Vagina (tissue), 2 donors: ENCODE data around the gene JPT2.

Source experiments
- CTCF ChIP-seq, 3 experiments: fragments of 450-650 bp in 2 of 3; fragments of 200-600 bp in 1 of 3; sonication (generic) in 1 of 3; IDR thresholded peaks; one replicate each; pipeline ENCODE4 v1.5.1; 2017 to 2019; ENCODE audit warnings: antibody characterized with exemption in 3 of 3, mild to moderate bottlenecking in 2 of 3, moderate library complexity in 2 of 3
- POLR2A ChIP-seq, 2 donors: fragments of 450-650 bp; IDR thresholded peaks; one replicate each; pipeline ENCODE4 v1.6.1; 2017; ENCODE audit warnings: antibody characterized with exemption in 2 of 2, mild to moderate bottlenecking in 2 of 2, moderate library complexity in 2 of 2
- POLR2AphosphoS5 ChIP-seq, 2 donors: sonication (generic); formaldehyde crosslinking; IDR thresholded peaks; one replicate each; pipeline ENCODE4 v1.9.0; 2017; ENCODE audit warnings: antibody characterized with exemption in 2 of 2, mild to moderate bottlenecking in 2 of 2, low read depth in 1 of 2; ENCODE audit not compliant: insufficient read depth in 1 of 2

- TF ChIP-seq POLR2A (IDR thresholded peaks at IDR 0.05) (no peak), CTCF (IDR thresholded peaks at IDR 0.05) (no peak), POLR2AphosphoS5 (IDR thresholded peaks at IDR 0.05; ENCODE audit: insufficient read depth in 1 of 2, low read depth in 1 of 2) (no peak)
Observed at GRCh38 chr16:1700246-1700645, 22.2 kb downstream of the JPT2 start.
